Measurements from ENCODE around the gene LYRM4. TPM values are rescaled to one million over a fixed set of nuclear protein-coding genes. Genes with fewer than 3 reads are reported as not detected.
A peak's percentile ranks its signal among the peaks of the same experiment; 100 is the strongest.

Gene LYRM4
- total RNA-seq, 1 experiment from 2014 or later, result 25.7 TPM

GRCh38 chr6:5205877-5206850 lies 54.6 kb downstream of the LYRM4 start:
- DNase-seq (ENCODE audit: low read depth), result peak; percentile 29

- DNase-seq (ENCODE audit: low read depth), result no peak
Observed at GRCh38 chr6:5205035-5205507, 55.7 kb downstream of the LYRM4 start.

GRCh38 chr6:5204376-5204775 lies 56.4 kb downstream of the LYRM4 start:
- no peak for DNase-seq (ENCODE audit: low read depth)

GRCh38 chr6:5203546-5203945 lies 57.2 kb downstream of the LYRM4 start:
- DNase-seq (ENCODE audit: low read depth), result no peak

- no peak for DNase-seq (ENCODE audit: low read depth)
Observed at GRCh38 chr6:5202941-5203340, 57.8 kb downstream of the LYRM4 start.

- DNase-seq (ENCODE audit: low read depth), result no peak
Observed at GRCh38 chr6:5202206-5202605, 58.5 kb downstream of the LYRM4 start.

- DNase-seq (ENCODE audit: low read depth), result peak; percentile 58
Observed at GRCh38 chr6:5201271-5201670, 59.5 kb downstream of the LYRM4 start.

GRCh38 chr6:5199702-5200101 lies 61.0 kb downstream of the LYRM4 start:
- DNase-seq (ENCODE audit: low read depth), result no peak

GRCh38 chr6:5199283-5199682 lies 61.5 kb downstream of the LYRM4 start:
- DNase-seq (ENCODE audit: low read depth), result no peak

- DNase-seq (ENCODE audit: low read depth), result no peak
Observed at GRCh38 chr6:5197084-5197483, 63.7 kb downstream of the LYRM4 start.

- DNase-seq (ENCODE audit: low read depth), result no peak
Observed at GRCh38 chr6:5192135-5192794, 68.5 kb downstream of the LYRM4 start.

- DNase-seq (ENCODE audit: low read depth), result no peak
Observed at GRCh38 chr6:5191722-5192121, 69.0 kb downstream of the LYRM4 start.

GRCh38 chr6:5191222-5191621 lies 69.5 kb downstream of the LYRM4 start:
- peak; percentile 13 for DNase-seq (ENCODE audit: low read depth)

GRCh38 chr6:5190507-5190906 lies 70.2 kb downstream of the LYRM4 start:
- peak; percentile 92 for DNase-seq (ENCODE audit: low read depth)

GRCh38 chr6:5188646-5189045 lies 72.1 kb downstream of the LYRM4 start:
- no peak for DNase-seq (ENCODE audit: low read depth)

- DNase-seq (ENCODE audit: low read depth), result no peak
Observed at GRCh38 chr6:5184878-5185277, 75.9 kb downstream of the LYRM4 start.

GRCh38 chr6:5184218-5184617 lies 76.5 kb downstream of the LYRM4 start:
- no peak for DNase-seq (ENCODE audit: low read depth)

- DNase-seq (ENCODE audit: low read depth), result no peak
Observed at GRCh38 chr6:5181510-5182317, 79.0 kb downstream of the LYRM4 start.

GRCh38 chr6:5180636-5181035 lies 80.1 kb downstream of the LYRM4 start:
- no peak for DNase-seq (ENCODE audit: low read depth)

- peak; percentile 61 for DNase-seq (ENCODE audit: low read depth)
Observed at GRCh38 chr6:5179917-5180316, 80.8 kb downstream of the LYRM4 start.

- no peak for DNase-seq (ENCODE audit: low read depth)
Observed at GRCh38 chr6:5178806-5179205, 81.9 kb downstream of the LYRM4 start.

GRCh38 chr6:5175635-5176034 lies 85.1 kb downstream of the LYRM4 start:
- no peak for DNase-seq (ENCODE audit: low read depth)

Measured in M059J (cell line).